ENCODE measurements around the gene OTOP1.
"Not testable (repeated sequence)": the region's sequence is repeated elsewhere in the genome, so short reads cannot be mapped to it uniquely, and the experiment has no call there.

Gene OTOP1

GRCh38 chr4:4228356-4228668 lies 1.6 kb upstream of the OTOP1 start:
- DNase-seq, result no peak

GRCh38 chr4:4227510-4228355 lies 1.0 kb upstream of the OTOP1 start:
- no peak for DNase-seq

- DNase-seq, result no peak
Measured at GRCh38 chr4:4225915-4226605, 669 bp downstream of the OTOP1 start.

- DNase-seq, result no peak
Measured at GRCh38 chr4:4217113-4217512, 9.6 kb downstream of the OTOP1 start.

- no peak for DNase-seq
Measured at GRCh38 chr4:4216648-4217047, 10.1 kb downstream of the OTOP1 start.

GRCh38 chr4:4213674-4214073 lies 13.1 kb downstream of the OTOP1 start:
- DNase-seq, result not testable (repeated sequence)

GRCh38 chr4:4206204-4206603 lies 20.5 kb downstream of the OTOP1 start:
- DNase-seq, result no peak

- DNase-seq, result no peak
Measured at GRCh38 chr4:4204401-4204745, 22.4 kb downstream of the OTOP1 start.

GRCh38 chr4:4203688-4204400 lies 22.9 kb downstream of the OTOP1 start:
- no peak for DNase-seq

- no peak for DNase-seq
Measured at GRCh38 chr4:4202510-4202909, 24.2 kb downstream of the OTOP1 start.

GRCh38 chr4:4200624-4201023 lies 26.1 kb downstream of the OTOP1 start:
- DNase-seq, result no peak

GRCh38 chr4:4195354-4195753 lies 31.4 kb downstream of the OTOP1 start:
- DNase-seq, result no peak

GRCh38 chr4:4188557-4188956 lies 38.2 kb downstream of the OTOP1 start:
- not testable (repeated sequence) for DNase-seq

- DNase-seq, result no peak
Measured at GRCh38 chr4:4185528-4185927, 41.2 kb downstream of the OTOP1 start.

- DNase-seq, result no peak
Measured at GRCh38 chr4:4182835-4183568, 43.7 kb downstream of the OTOP1 start.

- DNase-seq, result no peak
Measured at GRCh38 chr4:4170596-4171150, 56.1 kb downstream of the OTOP1 start.

GRCh38 chr4:4167981-4168780 lies 58.5 kb downstream of the OTOP1 start:
- DNase-seq, result not testable (repeated sequence)

- not testable (repeated sequence) for DNase-seq
Measured at GRCh38 chr4:4166986-4167385, 59.7 kb downstream of the OTOP1 start.

GRCh38 chr4:4165701-4166392 lies 60.9 kb downstream of the OTOP1 start:
- DNase-seq, result not testable (repeated sequence)

GRCh38 chr4:4164532-4165173 lies 62.1 kb downstream of the OTOP1 start:
- DNase-seq, result not testable (repeated sequence)

GRCh38 chr4:4162186-4162585 lies 64.5 kb downstream of the OTOP1 start:
- not testable (repeated sequence) for DNase-seq
